Measurements from ENCODE around the gene C2CD2. TPM values are rescaled to one million over a fixed set of nuclear protein-coding genes. Genes with fewer than 3 reads are reported as not detected.
A peak's percentile ranks its signal among the peaks of the same experiment; 100 is the strongest.

The C2CD2 gene
- 10 to 100 TPM in 1 of 5 donors, 1 to 10 TPM in 4; 7.7 to 15.0 (median 9.5) TPM for total RNA-seq
- total RNA-seq (2013), result 8.0 TPM
- 1.5 to 23.0 (median 10.8) reads per million in 29 experiments for total RNA-seq

DNA sequence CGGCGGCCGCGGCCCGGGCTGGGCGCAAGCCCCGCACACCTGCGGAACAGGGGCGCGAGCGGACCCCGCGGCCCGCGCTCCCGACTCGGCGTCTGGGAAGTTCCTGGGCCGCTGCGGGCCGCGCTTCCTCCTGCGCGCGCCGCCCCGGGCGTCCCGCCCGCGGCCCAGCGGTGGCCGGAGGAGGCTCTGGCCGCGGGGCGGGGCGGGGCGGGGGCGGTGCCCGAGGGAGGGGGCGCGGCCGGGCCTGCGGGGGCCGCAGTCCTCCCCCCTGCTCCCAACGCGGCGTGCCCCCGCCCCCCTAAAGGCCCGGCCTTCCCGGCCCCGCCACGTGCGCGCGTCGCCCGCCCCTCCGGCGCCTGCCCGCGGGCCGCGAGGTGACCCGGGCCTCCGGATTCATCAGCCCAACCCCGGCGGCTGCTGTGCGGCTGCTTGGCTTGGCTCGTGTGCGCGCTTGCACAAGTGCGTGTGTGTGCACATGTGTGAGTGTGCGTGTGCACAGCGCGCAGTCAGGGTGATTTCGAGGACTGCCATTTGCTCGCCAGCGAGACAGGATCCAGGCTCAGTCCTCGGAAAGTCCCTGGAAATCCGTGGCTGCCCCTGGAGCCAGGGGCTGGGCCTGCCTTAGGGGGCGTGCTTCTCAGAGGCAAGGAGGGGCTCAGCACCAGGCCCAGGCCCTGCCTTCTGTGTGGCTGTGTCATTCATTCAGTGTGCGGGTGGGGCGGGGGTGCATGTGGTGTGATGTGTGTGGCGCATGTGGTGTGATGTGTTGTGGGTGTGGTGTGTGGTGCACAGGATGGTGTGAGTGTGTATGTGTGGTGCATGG lies at the start of gene C2CD2:
Gene C2CD2, minus strand, starts transcription at position 188 of the 823 bp plus-strand sequence. CDS start 370 bp downstream, outside the sequence.
- H3K27ac Mint-ChIP-seq, result no peak within 1 kb of the TSS
- H3K4me1 Mint-ChIP-seq, result peaks cover 11 to 18% (median 16%) of the 10 kb centered on the region in 3 donors
- 6% methylated on average over 81 of the region's 85 CpGs for WGBS (ENCODE audit: insufficient coverage)
- no peaks in the 10 kb centered on the region for H3K36me3 Mint-ChIP-seq
- CTCF ChIA-PET, result no interaction called here
- peak within 1 kb of the TSS in 1 of 2 donors; percentile 49 for H3K4me3 ChIP-seq (ENCODE audit: control insufficient read depth in 1 of 2, extremely low read depth in 1 of 2, low read length in 1 of 2)
- no peaks in the 10 kb centered on the region for H3K9me3 Mint-ChIP-seq
- peaks cover 0 to 12% of the 10 kb centered on the region in 2 experiments for H3K4me1 ChIP-seq (ENCODE audit: control insufficient read depth in 1 of 2, extremely low read depth in 1 of 2, insufficient read depth in 2 of 2, low read length in 2 of 2)
- H3K9me3 ChIP-seq, result no peaks in the 10 kb centered on the region
- peaks cover 0 to 49% of the 10 kb centered on the region in 2 experiments for H3K27me3 ChIP-seq (replicated peaks in 1 of 2; ENCODE audit: control insufficient read depth in 2 of 2, extremely low read depth in 1 of 2, insufficient read depth in 2 of 2, low read length in 1 of 2)
- ATAC-seq (replicated peaks in 1 of 4) (peak; percentile 50 to 56 (median 52)), DNase-seq (peak in 1 of 35 experiments; percentile 21)
- peaks cover 8 to 37% of the 10 kb centered on the region in 2 donors for H3K27me3 Mint-ChIP-seq
- peak within 1 kb of the TSS; percentile 49 to 66 (median 51) for H3K4me3 Mint-ChIP-seq
- no peak within 1 kb of the TSS for H3K27ac ChIP-seq (ENCODE audit: low read length)
- H3K36me3 ChIP-seq (ENCODE audit: control insufficient read depth in 2 of 2, extremely low read depth in 1 of 2, insufficient read depth in 1 of 2, low read length in 1 of 2), result no peaks in the 10 kb centered on the region
- POLR2A ChIA-PET, result no interaction called here

DNA sequence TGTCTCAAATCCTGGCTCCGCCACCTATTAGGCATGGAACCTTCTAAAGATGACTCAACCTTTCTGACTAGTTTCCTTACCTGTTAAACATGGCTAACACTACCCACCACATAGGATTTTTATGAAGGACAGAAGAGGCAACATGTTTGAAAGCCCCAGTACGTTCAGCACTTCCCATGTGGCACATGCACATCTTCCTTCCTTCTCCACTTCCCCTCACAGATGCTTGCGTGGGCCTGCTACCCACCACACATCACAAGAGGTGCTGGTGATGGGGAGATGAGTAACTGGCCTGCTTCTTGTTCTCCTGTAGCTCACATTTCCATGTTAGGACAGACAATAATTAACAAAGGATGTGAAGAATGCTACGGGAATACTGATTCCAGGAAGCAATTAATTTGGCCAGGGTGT lies 49.2 kb upstream of the C2CD2 start:
- Histone ChIP-seq H3K4me3 (ENCODE audit: control insufficient read depth in 1 of 2, extremely low read depth in 1 of 2, low read length in 1 of 2) (no peak overlapping the region), H3K9me3 (no peaks in the 10 kb centered on the region), H3K27me3 (replicated peaks in 1 of 2; ENCODE audit: control insufficient read depth in 2 of 2, extremely low read depth in 1 of 2, insufficient read depth in 2 of 2, low read length in 1 of 2) (no peaks in the 10 kb centered on the region), H3K4me1 (ENCODE audit: control insufficient read depth in 1 of 2, extremely low read depth in 1 of 2, insufficient read depth in 2 of 2, low read length in 2 of 2) (peaks cover 0 to 11% of the 10 kb centered on the region in 2 experiments), H3K36me3 (ENCODE audit: control insufficient read depth in 2 of 2, extremely low read depth in 1 of 2, insufficient read depth in 1 of 2, low read length in 1 of 2) (peaks cover 0 to 16% of the 10 kb centered on the region in 2 donors), H3K27ac (ENCODE audit: low read length) (no peak overlapping the region)
- Mint-ChIP-seq H3K27me3 (no peaks in the 10 kb centered on the region), H3K4me1 (peaks cover 42 to 66% (median 46%) of the 10 kb centered on the region in 3 donors), H3K27ac (peak overlapping the region in 1 of 2 donors; percentile 7), H3K9me3 (no peaks in the 10 kb centered on the region), H3K4me3 (peak overlapping the region in 1 of 3 donors; percentile 21), H3K36me3 (peaks cover 46% of the 10 kb centered on the region)
- ATAC-seq (replicated peaks in 1 of 4), result no peak
- no peak for DNase-seq
- POLR2A ChIA-PET, result interaction anchor here (0.8 to 0.9 kb wide), 2 partner anchors 8 to 43 kb away, joined by 3 to 5 read pairs; no protein-coding TSS in a partner anchor
- CTCF ChIA-PET, result no interaction called here
- WGBS (ENCODE audit: insufficient coverage), result no CpG with 5 or more reads among the region's 4 CpGs

DNA sequence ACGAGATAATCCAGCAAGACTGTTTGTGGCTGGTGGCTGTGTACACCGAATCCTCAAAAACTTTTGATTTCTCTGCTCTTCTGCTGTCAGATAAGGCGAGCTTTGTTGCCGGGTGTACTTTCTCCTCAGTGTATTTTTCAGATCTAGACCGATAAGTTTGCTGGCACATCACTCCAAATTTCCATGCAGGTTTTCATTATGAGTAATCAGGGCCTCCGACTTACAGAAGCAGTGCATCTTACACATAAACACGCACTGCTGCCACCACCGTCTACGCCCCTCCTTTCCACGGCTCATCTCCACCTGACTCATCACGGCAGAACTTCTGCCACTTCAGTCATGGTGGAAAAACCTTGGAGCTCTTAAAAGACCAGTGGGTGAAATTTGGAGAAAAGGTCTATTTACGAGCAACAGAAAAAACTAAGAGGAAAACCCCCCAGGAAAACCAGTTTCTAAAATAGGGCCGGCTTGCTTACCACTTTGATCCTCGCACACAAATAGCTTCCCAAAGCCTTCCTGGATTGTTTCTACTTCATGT lies 48.7 kb upstream of the C2CD2 start:
- H3K36me3 ChIP-seq (ENCODE audit: control insufficient read depth in 2 of 2, extremely low read depth in 1 of 2, insufficient read depth in 1 of 2, low read length in 1 of 2), result peaks cover 0 to 16% of the 10 kb centered on the region in 2 donors
- no peak overlapping the region for H3K4me3 ChIP-seq (ENCODE audit: control insufficient read depth in 1 of 2, extremely low read depth in 1 of 2, low read length in 1 of 2)
- peak in 10 of 35 experiments; percentile 7 to 45 (median 20) for DNase-seq
- H3K27ac ChIP-seq (ENCODE audit: low read length), result no peak overlapping the region
- no peaks in the 10 kb centered on the region for H3K27me3 ChIP-seq (replicated peaks in 1 of 2; ENCODE audit: control insufficient read depth in 2 of 2, extremely low read depth in 1 of 2, insufficient read depth in 2 of 2, low read length in 1 of 2)
- H3K9me3 ChIP-seq, result no peaks in the 10 kb centered on the region
- Mint-ChIP-seq H3K36me3 (peaks cover 41% of the 10 kb centered on the region), H3K27ac (peak overlapping the region; percentile 77), H3K4me3 (peak overlapping the region in 2 of 3 donors; percentile 21 to 49), H3K4me1 (peaks cover 36 to 60% (median 41%) of the 10 kb centered on the region in 3 donors), H3K9me3 (no peaks in the 10 kb centered on the region), H3K27me3 (no peaks in the 10 kb centered on the region)
- CTCF ChIA-PET, result no interaction called here
- peaks cover 0 to 9% of the 10 kb centered on the region in 2 experiments for H3K4me1 ChIP-seq (ENCODE audit: control insufficient read depth in 1 of 2, extremely low read depth in 1 of 2, insufficient read depth in 2 of 2, low read length in 2 of 2)
- 27% methylated on average over 5 of the region's 14 CpGs for WGBS (ENCODE audit: insufficient coverage)
- peak; percentile 61 to 93 (median 91) for ATAC-seq (replicated peaks in 1 of 4)
- POLR2A ChIA-PET, result interaction anchor here (0.8 to 0.9 kb wide), 2 partner anchors 9 to 43 kb away, joined by 3 to 5 read pairs; no protein-coding TSS in a partner anchor

DNA sequence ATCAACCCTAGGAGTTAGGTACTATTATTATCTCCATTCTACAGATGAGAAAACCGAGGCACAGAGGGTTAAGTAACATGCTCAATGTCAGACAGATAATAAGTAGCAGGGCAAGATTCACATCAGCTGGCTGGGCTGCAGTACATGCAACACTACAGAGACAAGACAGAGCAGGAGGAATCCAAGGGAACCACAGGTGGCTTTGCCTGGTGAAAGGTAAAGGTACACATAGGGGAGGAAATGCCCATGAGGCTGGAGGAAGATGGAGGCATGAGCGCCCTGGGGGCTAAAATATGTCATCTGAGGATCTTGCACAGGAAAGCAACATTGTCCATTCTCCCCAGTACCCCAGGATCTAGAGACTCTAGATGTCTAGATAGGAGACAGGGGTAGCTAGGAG lies 48.0 kb upstream of the C2CD2 start:
- WGBS (ENCODE audit: insufficient coverage), result no CpG with 5 or more reads among the region's 2 CpGs
- H3K9me3 Mint-ChIP-seq, result no peaks in the 10 kb centered on the region
- ATAC-seq (replicated peaks in 1 of 4) (no peak), DNase-seq (no peak)
- H3K4me3 Mint-ChIP-seq, result no peak overlapping the region
- Histone ChIP-seq H3K4me3 (ENCODE audit: control insufficient read depth in 1 of 2, extremely low read depth in 1 of 2, low read length in 1 of 2) (no peak overlapping the region), H3K36me3 (ENCODE audit: control insufficient read depth in 2 of 2, extremely low read depth in 1 of 2, insufficient read depth in 1 of 2, low read length in 1 of 2) (peaks cover 0 to 16% of the 10 kb centered on the region in 2 donors), H3K27ac (ENCODE audit: low read length) (no peak overlapping the region), H3K27me3 (replicated peaks in 1 of 2; ENCODE audit: control insufficient read depth in 2 of 2, extremely low read depth in 1 of 2, insufficient read depth in 2 of 2, low read length in 1 of 2) (no peaks in the 10 kb centered on the region), H3K4me1 (ENCODE audit: control insufficient read depth in 1 of 2, extremely low read depth in 1 of 2, insufficient read depth in 2 of 2, low read length in 2 of 2) (peaks cover 0 to 9% of the 10 kb centered on the region in 2 experiments), H3K9me3 (no peaks in the 10 kb centered on the region)
- H3K27ac Mint-ChIP-seq, result peak overlapping the region; percentile 40 to 64
- no peaks in the 10 kb centered on the region for H3K27me3 Mint-ChIP-seq
- peaks cover 33 to 55% (median 34%) of the 10 kb centered on the region in 3 donors for H3K4me1 Mint-ChIP-seq
- CTCF ChIA-PET, result no interaction called here
- peaks cover 40% of the 10 kb centered on the region for H3K36me3 Mint-ChIP-seq
- POLR2A ChIA-PET, result interaction anchor here in 1 of 2 donors (0.6 kb wide), 1 partner anchor 10 kb away, joined by 4 read pairs; no protein-coding TSS in a partner anchor

DNA sequence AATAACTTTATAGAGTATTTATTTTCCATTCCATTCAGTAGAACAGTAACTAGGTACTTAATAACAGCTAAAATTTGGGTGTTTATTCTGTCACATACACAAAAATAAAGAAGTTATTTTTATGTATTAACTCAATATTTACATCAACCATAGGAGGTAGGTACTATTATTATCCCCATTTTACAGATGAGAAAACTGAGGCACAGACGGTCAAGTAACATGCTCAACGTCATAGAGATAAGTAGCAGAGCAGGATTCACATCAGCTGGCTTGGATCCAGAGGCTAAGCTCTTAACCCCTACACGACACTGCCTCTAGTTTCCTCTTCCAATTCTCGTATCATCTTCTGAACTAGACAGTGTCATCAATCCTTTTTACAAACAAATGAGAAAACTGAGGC lies 47.1 kb upstream of the C2CD2 start:
- Histone ChIP-seq H3K27ac (ENCODE audit: low read length) (no peak overlapping the region), H3K4me1 (ENCODE audit: control insufficient read depth in 1 of 2, extremely low read depth in 1 of 2, insufficient read depth in 2 of 2, low read length in 2 of 2) (peaks cover 0 to 9% of the 10 kb centered on the region in 2 experiments), H3K4me3 (ENCODE audit: control insufficient read depth in 1 of 2, extremely low read depth in 1 of 2, low read length in 1 of 2) (no peak overlapping the region), H3K27me3 (replicated peaks in 1 of 2; ENCODE audit: control insufficient read depth in 2 of 2, extremely low read depth in 1 of 2, insufficient read depth in 2 of 2, low read length in 1 of 2) (no peaks in the 10 kb centered on the region), H3K9me3 (no peaks in the 10 kb centered on the region), H3K36me3 (ENCODE audit: control insufficient read depth in 2 of 2, extremely low read depth in 1 of 2, insufficient read depth in 1 of 2, low read length in 1 of 2) (peaks cover 0 to 21% of the 10 kb centered on the region in 2 donors)
- no peaks in the 10 kb centered on the region for H3K9me3 Mint-ChIP-seq
- ChIA-PET POLR2A (interaction anchor here in 1 of 2 donors (0.6 kb wide), 1 partner anchor 9 kb away, joined by 4 read pairs; no protein-coding TSS in a partner anchor), CTCF (no interaction called here)
- DNase-seq, result no peak
- H3K4me3 Mint-ChIP-seq, result no peak overlapping the region
- ATAC-seq (replicated peaks in 1 of 4), result no peak
- no peak overlapping the region for H3K27ac Mint-ChIP-seq
- peaks cover 29 to 49% (median 31%) of the 10 kb centered on the region in 3 donors for H3K4me1 Mint-ChIP-seq
- 93% methylated on average over 4 of the region's 4 CpGs for WGBS (ENCODE audit: insufficient coverage)
- no peaks in the 10 kb centered on the region for H3K27me3 Mint-ChIP-seq
- peaks cover 45% of the 10 kb centered on the region for H3K36me3 Mint-ChIP-seq

DNA sequence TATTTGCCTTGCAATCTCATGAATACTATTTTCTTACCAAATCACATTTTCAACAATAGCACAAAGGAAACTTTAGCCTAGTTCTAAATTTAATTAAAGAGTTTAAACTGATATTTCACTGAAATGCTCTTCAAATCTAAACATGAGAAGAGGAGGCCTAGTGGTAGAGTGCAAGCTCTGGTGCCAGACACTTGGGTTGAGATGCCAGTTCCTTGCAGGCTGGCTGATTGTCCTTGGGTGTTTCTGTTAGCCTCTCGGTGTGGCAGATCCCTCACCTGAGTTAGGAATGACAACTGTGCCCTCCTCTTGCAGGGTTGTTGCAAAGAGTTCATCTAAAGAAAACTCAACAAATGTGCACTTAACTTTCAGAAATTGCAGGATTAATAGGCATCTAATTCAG lies 43.8 kb upstream of the C2CD2 start:
- peaks cover 0 to 8% of the 10 kb centered on the region in 2 experiments for H3K4me1 ChIP-seq (ENCODE audit: control insufficient read depth in 1 of 2, extremely low read depth in 1 of 2, insufficient read depth in 2 of 2, low read length in 2 of 2)
- no peak overlapping the region for H3K4me3 ChIP-seq (ENCODE audit: control insufficient read depth in 1 of 2, extremely low read depth in 1 of 2, low read length in 1 of 2)
- H3K27ac ChIP-seq (ENCODE audit: low read length), result no peak overlapping the region
- H3K27me3 Mint-ChIP-seq, result no peaks in the 10 kb centered on the region
- ATAC-seq (replicated peaks in 1 of 4), result no peak
- peaks cover 66% of the 10 kb centered on the region for H3K36me3 Mint-ChIP-seq
- H3K9me3 ChIP-seq, result no peaks in the 10 kb centered on the region
- no peak overlapping the region for H3K4me3 Mint-ChIP-seq
- ChIA-PET POLR2A (interaction anchor here in 1 of 2 donors (0.6 kb wide), 1 partner anchor 281 kb away, joined by 3 read pairs; no protein-coding TSS in a partner anchor), CTCF (no interaction called here)
- no peak for DNase-seq
- H3K4me1 Mint-ChIP-seq, result peaks cover 14 to 27% (median 16%) of the 10 kb centered on the region in 3 donors
- 100% methylated on average over 1 of the region's 1 CpG for WGBS (ENCODE audit: insufficient coverage)
- no peaks in the 10 kb centered on the region for H3K27me3 ChIP-seq (replicated peaks in 1 of 2; ENCODE audit: control insufficient read depth in 2 of 2, extremely low read depth in 1 of 2, insufficient read depth in 2 of 2, low read length in 1 of 2)
- peaks cover 0 to 34% of the 10 kb centered on the region in 2 donors for H3K36me3 ChIP-seq (ENCODE audit: control insufficient read depth in 2 of 2, extremely low read depth in 1 of 2, insufficient read depth in 1 of 2, low read length in 1 of 2)
- no peak overlapping the region for H3K27ac Mint-ChIP-seq
- H3K9me3 Mint-ChIP-seq, result peaks cover 0 to 6% (median 0%) of the 10 kb centered on the region in 3 donors

Measured in T-cell (primary cell).